ENCODE measurements around the gene TMEM150B.

- no peak for TF ChIP-seq POLR2A (IDR thresholded peaks at IDR 0.05)
- TF ChIP-seq CTCF (IDR thresholded peaks at IDR 0.05) = no peak
Measured at GRCh38 chr19:55269299-55269698, 55.8 kb downstream of the TMEM150B start.

Data from uterus (tissue), 2 donors.